Left cardiac atrium (tissue), 4 donors: ENCODE results near the gene DAPP1. TPM values are rescaled to one million over a fixed set of nuclear protein-coding genes. Genes with fewer than 3 reads are reported as not detected.
A peak's percentile ranks its signal among the peaks of the same experiment; 100 is the strongest.

Experiments
- ATAC-seq, 2 donors: fragments of 200-7000 bp; cut with Tn5 transposase; one replicate each; pipeline ENCODE4 v1.9.1; 2020; ENCODE audit warnings: mild to moderate bottlenecking in 2 of 2, moderate library complexity in 2 of 2
- DNase-seq: peaks from one replicate; pipeline ENCODE4 v3.0.0-alpha.2; 2020
- intact Hi-C, 2 donors: fragments of 100-400 bp; cut with DNase I; formaldehyde crosslinking; loops; one replicate each; pipeline versions ENCODE4 v1.14.1 to v1.15.1; 2022 to 2023
- total RNA-seq, 2 donors: library from RNA; stranded (reverse); fragmentation: NEBNext Ultra II Directional; extraction: Animal tissue kit (Norgen Biotek cat#: 25700); gene quantifications; one replicate each; pipeline ENCODE4 v1.2.1, GENCODE V29; 2021
- donor health status: DM: no; HTN: yes; CAD: no.
- donor health status: DM: no; HTN: yes; CAD: no; lungs with severe emphysema.
- donor health status: DM: yes; HTN: yes; CAD: no.
- donor health status: Dilated cardiomyopathy.

DAPP1 gene
- total RNA-seq, 2 donors from 2014 or later: 0.89 to 1.5 TPM

- DNase-seq: no peak
- no peak for ATAC-seq
- intact Hi-C loops: loop anchor here (10.0 kb wide), 1 partner anchor 70 kb away; the partner anchor contains the start of gene DAPP1 (in 2 of the 2)
Observed at GRCh38 chr4:99885063-99885664, 68.5 kb downstream of the DAPP1 start.

- intact Hi-C loops: loop anchor here (10.0 kb wide), 1 partner anchor 71 kb away; the partner anchor contains the start of gene DAPP1 (in 2 of the 2)
- DNase-seq (no peak), ATAC-seq (no peak)
Observed at GRCh38 chr4:99885687-99886086, 69.1 kb downstream of the DAPP1 start.

DNA sequence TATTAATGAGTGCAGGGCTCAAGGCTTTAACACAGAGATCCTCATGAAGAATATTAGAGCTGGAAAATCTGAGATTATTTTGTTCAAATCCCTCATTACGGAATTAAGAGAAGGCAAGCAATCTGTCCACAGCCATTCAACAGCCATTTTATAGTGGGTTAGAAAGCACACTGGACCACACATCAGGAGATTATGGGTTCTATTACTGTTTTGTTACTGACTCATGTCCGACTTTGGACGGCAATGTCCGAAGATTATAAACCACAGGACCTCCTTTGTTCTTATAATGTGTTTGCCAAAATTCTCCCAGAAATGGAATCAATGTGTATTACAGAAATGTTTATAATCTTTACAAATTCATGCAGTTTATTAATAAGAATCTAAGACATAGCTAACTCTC is 69.5 kb downstream of the DAPP1 start:
- DNase-seq (no peak), ATAC-seq (no peak)
- intact Hi-C loops: loop anchor here (10.0 kb wide), 1 partner anchor 71 kb away; the partner anchor contains the start of gene DAPP1 (in 2 of the 2)

DNA sequence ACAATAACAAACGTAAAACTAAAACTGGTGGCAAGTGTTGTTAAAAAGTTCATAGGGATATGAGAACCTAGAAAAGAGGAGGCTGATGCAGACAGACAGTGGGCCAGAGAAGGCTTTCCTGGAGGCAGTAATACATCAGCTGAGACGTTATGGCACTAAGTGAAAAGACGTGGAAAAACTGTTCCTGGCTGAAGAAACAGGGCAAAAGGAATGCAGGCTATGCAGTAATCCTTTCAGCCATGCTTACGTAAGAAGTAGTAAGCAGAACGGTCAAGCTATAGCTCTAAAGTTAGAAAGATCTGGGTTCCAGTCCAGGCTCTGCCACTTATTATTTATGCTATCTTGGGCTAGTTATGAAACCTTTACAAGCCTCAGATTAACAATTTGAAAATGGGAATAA is 71.2 kb downstream of the DAPP1 start:
- intact Hi-C loops: loop anchor here (10.0 kb wide), 1 partner anchor 73 kb away; the partner anchor contains the start of gene DAPP1 (in 2 of the 2)

GRCh38 chr4:99891351-99891750 is 74.7 kb downstream of the DAPP1 start:
- no peak for DNase-seq
- ATAC-seq: no peak
- intact Hi-C loops: loop anchor here (5.0 to 10.0 kb wide), 3 partner anchors 53 to 329 kb away; partner anchors contain the start of genes DNAJB14 (in 1 of the 2) and TRMT10A (in 1 of the 2)

More for the DNA sequence above, 71.2 kb downstream of the DAPP1 start:
- ATAC-seq (no peak), DNase-seq (no peak)

DNA sequence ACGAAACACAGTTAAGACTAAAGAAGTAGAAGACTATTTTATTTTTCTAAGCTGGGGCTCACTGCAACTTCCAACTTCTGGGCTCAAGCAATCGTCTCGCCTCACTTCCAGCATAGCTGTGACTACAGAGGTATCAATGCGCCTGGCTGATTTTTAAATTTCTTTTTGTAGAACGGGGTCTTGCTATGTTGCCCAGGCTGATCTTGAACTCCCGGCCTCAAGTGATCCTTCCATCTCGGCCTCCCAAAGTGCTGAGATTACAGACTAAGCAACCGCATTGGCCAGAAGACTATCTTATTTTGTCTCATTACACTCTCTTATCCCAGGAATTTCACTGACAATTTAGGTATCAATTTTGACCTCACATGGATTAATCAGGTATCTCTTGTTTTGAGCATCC is 76.4 kb downstream of the DAPP1 start:
- no peak for ATAC-seq
- intact Hi-C loops: loop anchor here (5.0 to 10.0 kb wide), 3 partner anchors 52 to 331 kb away; partner anchors contain the start of genes DNAJB14 (in 1 of the 2) and TRMT10A (in 1 of the 2)
- no peak for DNase-seq

DNA sequence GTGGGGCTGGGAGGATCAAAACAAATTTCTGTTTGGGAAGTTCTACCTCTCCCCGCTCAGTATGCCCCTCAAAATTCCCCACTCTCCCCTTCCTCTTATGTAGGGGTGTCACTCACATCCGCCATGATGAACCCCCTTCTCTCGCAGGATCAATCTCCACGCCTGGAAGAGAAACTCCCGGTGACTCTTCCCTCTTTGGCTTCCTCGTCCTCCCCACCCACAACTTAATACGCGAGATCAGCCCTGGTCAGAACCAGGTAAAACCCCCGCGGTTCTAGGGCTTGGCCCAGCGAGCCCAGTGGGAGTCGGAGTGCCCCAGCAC is 77.2 kb downstream of the DAPP1 start:
- DNase-seq: no peak
- peak; percentile 16 to 66 for ATAC-seq

DNA sequence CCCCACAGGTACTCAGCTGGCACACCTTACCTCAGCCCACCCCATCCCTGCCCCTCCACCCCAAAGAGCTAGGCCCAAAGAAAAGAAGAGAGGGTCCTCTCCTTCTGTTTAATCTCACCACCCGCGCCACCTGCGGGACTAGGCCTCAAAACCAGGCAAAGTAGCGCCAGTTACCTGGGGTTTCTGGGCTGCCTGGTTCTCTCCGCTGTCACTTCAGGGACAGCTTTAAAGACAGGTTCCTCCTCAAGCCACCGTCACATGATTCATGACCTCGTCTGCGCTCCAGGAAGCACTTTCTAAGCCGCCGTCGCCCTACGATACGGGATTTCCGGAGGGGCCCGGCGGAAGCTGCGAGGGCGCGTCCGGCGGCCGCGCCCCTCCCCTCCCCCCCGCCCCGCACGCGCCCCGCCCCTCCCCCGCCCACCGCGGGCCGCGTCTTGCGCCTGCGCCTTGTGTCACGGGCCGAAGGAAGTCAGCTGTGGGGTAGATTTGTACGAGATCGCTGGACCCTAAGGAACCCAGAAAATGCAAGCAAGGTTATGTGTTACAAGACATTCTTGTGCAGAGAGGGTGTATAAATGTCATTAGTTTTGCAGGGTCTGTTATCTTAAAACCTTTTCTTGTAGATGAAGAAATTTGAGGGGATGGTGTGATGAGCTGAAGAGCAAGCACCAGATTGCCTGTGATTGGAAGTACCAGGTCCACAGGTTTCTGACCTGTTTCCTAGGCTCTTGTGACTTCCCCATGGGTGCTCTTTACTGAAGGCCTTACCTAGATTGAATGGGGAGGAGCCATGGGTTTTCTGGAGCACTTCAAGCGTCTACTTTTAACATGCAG is 77.8 kb downstream of the DAPP1 start, which contains the start of gene LAMTOR3:
Gene LAMTOR3 (minus strand): TSS at position 267 of the 837 bp plus-strand sequence. CDS start 464 bp downstream, outside the sequence.
- peak; percentile 93 for DNase-seq
- intact Hi-C loops: loop anchor here (5.0 to 10.0 kb wide), 3 partner anchors 50 to 332 kb away; partner anchors contain the start of genes DNAJB14 (in 1 of the 2) and TRMT10A (in 1 of the 2)
- peak; percentile 99 for ATAC-seq

More for the DNA sequence above, 77.2 kb downstream of the DAPP1 start:
- intact Hi-C loops: loop anchor here (5.0 to 10.0 kb wide), 3 partner anchors 51 to 331 kb away; partner anchors contain the start of genes DNAJB14 (in 1 of the 2) and TRMT10A (in 1 of the 2)

- peak; percentile 22 for DNase-seq
- intact Hi-C loops: loop anchor here (5.0 to 10.0 kb wide), 4 partner anchors 50 to 333 kb away; partner anchors contain the start of genes DNAJB14 (in 2 of the 2) and TRMT10A (in 1 of the 2)
- no peak for ATAC-seq
Observed at GRCh38 chr4:99894998-99895397, 78.4 kb downstream of the DAPP1 start.

DNA sequence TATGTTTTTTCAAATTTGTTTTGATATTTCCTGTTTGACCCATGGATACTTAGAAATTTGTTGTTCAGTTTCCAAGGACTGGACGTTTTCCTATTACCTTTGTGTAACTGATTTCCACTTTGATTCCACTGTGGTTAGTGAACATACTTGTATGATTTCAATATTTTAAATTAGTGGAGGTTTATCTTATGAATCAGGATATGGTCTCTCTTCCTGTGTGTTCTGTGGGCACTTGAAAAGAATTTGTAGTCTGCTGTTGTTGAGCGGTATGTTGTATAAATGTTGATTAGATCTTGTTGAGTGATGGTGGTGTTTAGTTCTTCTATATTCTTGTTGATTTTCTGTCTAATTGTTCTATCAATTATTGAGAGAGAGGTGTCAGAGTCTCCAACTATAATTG is 98.8 kb downstream of the DAPP1 start:
- DNase-seq (no peak), ATAC-seq (no peak)
- intact Hi-C loops: no loop called here

DNA sequence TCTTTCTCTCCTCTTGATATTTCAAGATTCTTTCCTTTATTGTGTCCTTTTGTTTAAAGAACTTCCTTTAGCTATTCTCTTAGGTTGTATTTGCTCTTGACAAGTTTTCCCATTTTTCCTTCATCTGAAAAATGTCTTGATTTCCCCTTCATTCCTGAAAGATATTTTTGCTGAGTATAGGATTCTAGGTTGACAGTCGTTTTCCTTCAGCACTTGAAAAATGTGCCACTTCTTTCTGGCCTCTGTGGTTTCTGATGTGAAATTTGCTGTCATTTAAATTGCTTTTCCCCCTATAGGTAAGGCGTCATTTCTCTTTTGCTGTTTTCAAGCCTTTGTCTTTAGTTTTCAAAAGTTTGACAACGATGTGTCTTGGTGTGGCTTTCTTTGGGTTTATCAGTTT is 100.9 kb downstream of the DAPP1 start:
- intact Hi-C loops: no loop called here
- ATAC-seq (no peak), DNase-seq (no peak)

- intact Hi-C loops: no loop called here
- no peak for ATAC-seq
- DNase-seq: no peak
Observed at GRCh38 chr4:99918656-99919055, 102.0 kb downstream of the DAPP1 start.

Other genes with a start within 250 kb of the DAPP1 start
- under 1 TPM; 0.59 to 0.71 TPM for gene MTTP, start 242.0 kb upstream of the DAPP1 start, total RNA-seq
- 1 to 10 TPM; 1.7 to 3.2 TPM for gene C4orf54, start 159.0 kb upstream of the DAPP1 start, total RNA-seq
- 10 to 100 TPM; 29.2 to 32.3 TPM for gene LAMTOR3, start 77.6 kb downstream of the DAPP1 start, total RNA-seq
- 10 to 100 TPM; 25.3 to 29.0 TPM for gene DNAJB14, start 129.8 kb downstream of the DAPP1 start, total RNA-seq
- 10 to 100 TPM; 74.2 to 92.1 TPM for gene H2AZ1, start 133.4 kb downstream of the DAPP1 start, total RNA-seq